SKM-1 (cell line): ENCODE data around the gene NCBP3.

Experiments
- DNase-seq: peaks from one replicate; lab custom pipeline; 2025; ENCODE audit not compliant: unreplicated experiment; lab: John Stamatoyannopoulos, UW

The NCBP3 gene

GRCh38 chr17:3759597-3760216 lies 86.3 kb downstream of the NCBP3 start:
- DNase-seq: no peak

- no peak for DNase-seq
Observed at GRCh38 chr17:3755335-3756030, 90.6 kb downstream of the NCBP3 start.

- no peak for DNase-seq
Observed at GRCh38 chr17:3754458-3755334, 91.3 kb downstream of the NCBP3 start.

- no peak for DNase-seq
Observed at GRCh38 chr17:3754066-3754457, 92.0 kb downstream of the NCBP3 start.

GRCh38 chr17:3753624-3754023 lies 92.4 kb downstream of the NCBP3 start:
- DNase-seq: no peak
